Type B pancreatic cell (in vitro differentiated cells): ENCODE measurements around the gene CFAP410. TPM values are rescaled to one million over a fixed set of nuclear protein-coding genes. Genes with fewer than 3 reads are reported as not detected.

Experiments
- DNase-seq: peaks from one replicate; pipeline ENCODE4 v3.0.0; 2021; ENCODE audit warnings: mixed read lengths; ENCODE audit not compliant: unreplicated experiment; ENCODE audit errors: extremely low spot score
- H3K27ac Mint-ChIP-seq: 2 replicates; pipeline ENCODE4 v1.8.0; 2021; ENCODE audit warnings: mild to moderate bottlenecking, mixed read lengths
- H3K27me3 Mint-ChIP-seq: 2 replicates; pipeline ENCODE4 v1.8.0; 2021; ENCODE audit warnings: mixed read lengths
- H3K36me3 Mint-ChIP-seq: 2 replicates; pipeline ENCODE4 v1.8.0; 2021; ENCODE audit warnings: mixed read lengths
- H3K4me1 Mint-ChIP-seq: one replicate; pipeline ENCODE4 v1.8.0; 2021; ENCODE audit warnings: mixed read lengths; ENCODE audit not compliant: unreplicated experiment
- H3K4me3 Mint-ChIP-seq: 2 replicates; pipeline ENCODE4 v1.8.0; 2021; ENCODE audit warnings: mild to moderate bottlenecking, mixed read lengths
- H3K9me3 Mint-ChIP-seq: 2 replicates; pipeline ENCODE4 v1.8.0; 2021; ENCODE audit warnings: mixed read lengths
- total RNA-seq: library from RNA; stranded (reverse); gene quantifications from 2 replicates; pipeline ENCODE4 v1.2.1, GENCODE V29; 2021; ENCODE audit warnings: low replicate concordance
- TF ChIP-seq, protein P1 (sequence below): fragments of 200-600 bp; sonication (generic); conservative IDR thresholded peaks from 2 replicates; pipeline ENCODE4 v1.5.0; 2021; ENCODE audit warnings: antibody characterized with exemption, mild to moderate bottlenecking

The CFAP410 gene
- total RNA-seq, 1 donor from 2014 or later: 15.1 TPM

DNA sequence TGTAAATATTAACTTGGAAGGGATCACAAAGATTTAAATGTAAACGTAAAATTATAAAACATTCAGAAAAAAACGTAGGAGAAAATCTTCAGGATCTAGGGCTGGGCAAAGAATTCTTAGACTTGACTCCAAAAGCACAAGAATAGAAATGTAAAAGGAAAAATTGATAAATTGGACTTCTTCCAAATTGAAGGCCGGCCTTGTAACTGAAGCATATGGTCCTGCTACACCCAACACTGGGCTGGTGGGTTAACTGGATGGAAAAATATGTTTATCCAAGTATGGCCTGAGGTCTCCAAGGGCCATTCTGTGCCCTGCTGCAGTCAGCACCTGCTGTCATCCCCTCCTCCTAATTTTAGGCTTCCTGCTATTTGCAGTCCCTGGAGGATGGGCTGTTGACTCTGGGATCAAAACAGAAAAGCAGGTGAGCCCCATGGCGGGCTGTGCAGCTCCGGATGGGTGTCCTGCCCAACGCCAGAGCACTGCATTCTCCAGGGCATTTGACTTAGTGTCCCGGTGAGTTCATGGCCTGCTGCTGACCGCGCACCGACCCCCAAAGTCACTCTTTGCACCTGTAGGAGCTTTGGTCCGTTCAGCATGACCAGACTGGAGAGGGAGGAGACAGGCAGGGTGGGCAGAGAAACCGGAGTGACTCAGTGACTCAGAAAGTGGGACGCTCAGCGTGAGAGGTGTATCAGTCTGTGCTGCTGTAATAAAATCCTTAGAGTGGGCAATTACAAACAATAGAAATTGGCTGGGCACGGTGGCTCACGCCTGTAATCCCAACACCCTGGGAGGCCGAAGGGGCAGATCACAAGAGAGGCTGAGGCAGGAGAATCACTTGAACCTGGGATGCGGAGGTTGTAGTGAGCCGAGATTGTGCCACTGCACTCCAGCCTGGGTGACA is 59.6 kb downstream of the CFAP410 start:
- H3K27ac Mint-ChIP-seq: no peak overlapping the region

More for the DNA sequence above, 59.6 kb downstream of the CFAP410 start:
- H3K27me3 Mint-ChIP-seq: peaks cover 9% of the 10 kb centered on the region
- TF ChIP-seq, protein P1, sequence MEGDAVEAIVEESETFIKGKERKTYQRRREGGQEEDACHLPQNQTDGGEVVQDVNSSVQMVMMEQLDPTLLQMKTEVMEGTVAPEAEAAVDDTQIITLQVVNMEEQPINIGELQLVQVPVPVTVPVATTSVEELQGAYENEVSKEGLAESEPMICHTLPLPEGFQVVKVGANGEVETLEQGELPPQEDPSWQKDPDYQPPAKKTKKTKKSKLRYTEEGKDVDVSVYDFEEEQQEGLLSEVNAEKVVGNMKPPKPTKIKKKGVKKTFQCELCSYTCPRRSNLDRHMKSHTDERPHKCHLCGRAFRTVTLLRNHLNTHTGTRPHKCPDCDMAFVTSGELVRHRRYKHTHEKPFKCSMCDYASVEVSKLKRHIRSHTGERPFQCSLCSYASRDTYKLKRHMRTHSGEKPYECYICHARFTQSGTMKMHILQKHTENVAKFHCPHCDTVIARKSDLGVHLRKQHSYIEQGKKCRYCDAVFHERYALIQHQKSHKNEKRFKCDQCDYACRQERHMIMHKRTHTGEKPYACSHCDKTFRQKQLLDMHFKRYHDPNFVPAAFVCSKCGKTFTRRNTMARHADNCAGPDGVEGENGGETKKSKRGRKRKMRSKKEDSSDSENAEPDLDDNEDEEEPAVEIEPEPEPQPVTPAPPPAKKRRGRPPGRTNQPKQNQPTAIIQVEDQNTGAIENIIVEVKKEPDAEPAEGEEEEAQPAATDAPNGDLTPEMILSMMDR: no peak
- no peaks in the 10 kb centered on the region for H3K9me3 Mint-ChIP-seq
- DNase-seq: no peak
- no peak overlapping the region for H3K4me3 Mint-ChIP-seq
- H3K4me1 Mint-ChIP-seq: peaks cover 14% of the 10 kb centered on the region
- no peaks in the 10 kb centered on the region for H3K36me3 Mint-ChIP-seq

Other genes starting within 250 kb of the CFAP410 start
- 5.1 and 5.8 TPM in 2 replicates for gene PWP2, start 232.0 kb downstream of the CFAP410 start, total RNA-seq
- 6.9 and 13.4 TPM in 2 replicates for gene GATD3, start 205.7 kb downstream of the CFAP410 start, total RNA-seq
- 5.4 and 13.8 TPM in 2 replicates for gene ICOSLG, start 98.4 kb downstream of the CFAP410 start, total RNA-seq
- 0.81 TPM in 1 of 2 replicates, not detected in the other for gene DNMT3L, start 77.5 kb downstream of the CFAP410 start, total RNA-seq
- gene AIRE, start 53.5 kb downstream of the CFAP410 start, total RNA-seq: 0.12 TPM in 1 of 2 replicates, not detected in the other
- 135 and 178 TPM in 2 replicates for gene PFKL, start 39.3 kb downstream of the CFAP410 start, total RNA-seq
- gene TRPM2, start 14.2 kb upstream of the CFAP410 start, total RNA-seq: 0.05 and 0.07 TPM in 2 replicates
- gene LRRC3, start 116.1 kb upstream of the CFAP410 start, total RNA-seq: 6.4 and 8.7 TPM in 2 replicates
- gene KRTAP10-1, start 200.8 kb upstream of the CFAP410 start, total RNA-seq: not detected in 2 replicates
- not detected in 2 replicates for gene KRTAP10-2, start 212.1 kb upstream of the CFAP410 start, total RNA-seq
- gene KRTAP10-3, start 219.4 kb upstream of the CFAP410 start, total RNA-seq: not detected in 2 replicates
- gene KRTAP10-4, start 234.3 kb upstream of the CFAP410 start, total RNA-seq: not detected in 2 replicates
- gene KRTAP10-5, start 241.2 kb upstream of the CFAP410 start, total RNA-seq: not detected in 2 replicates